GM19328 (cell line): Measurements from ENCODE around the gene CMKLR1.

Source experiments
- ATAC-seq: cut with Tn5 transposase; IDR thresholded peaks from one replicate; pipeline ENCODE4 v1.9.1; 2021; ENCODE audit warnings: mild to moderate bottlenecking, moderate library complexity; ENCODE audit not compliant: unreplicated experiment

Gene CMKLR1, protein sequence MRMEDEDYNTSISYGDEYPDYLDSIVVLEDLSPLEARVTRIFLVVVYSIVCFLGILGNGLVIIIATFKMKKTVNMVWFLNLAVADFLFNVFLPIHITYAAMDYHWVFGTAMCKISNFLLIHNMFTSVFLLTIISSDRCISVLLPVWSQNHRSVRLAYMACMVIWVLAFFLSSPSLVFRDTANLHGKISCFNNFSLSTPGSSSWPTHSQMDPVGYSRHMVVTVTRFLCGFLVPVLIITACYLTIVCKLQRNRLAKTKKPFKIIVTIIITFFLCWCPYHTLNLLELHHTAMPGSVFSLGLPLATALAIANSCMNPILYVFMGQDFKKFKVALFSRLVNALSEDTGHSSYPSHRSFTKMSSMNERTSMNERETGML

DNA sequence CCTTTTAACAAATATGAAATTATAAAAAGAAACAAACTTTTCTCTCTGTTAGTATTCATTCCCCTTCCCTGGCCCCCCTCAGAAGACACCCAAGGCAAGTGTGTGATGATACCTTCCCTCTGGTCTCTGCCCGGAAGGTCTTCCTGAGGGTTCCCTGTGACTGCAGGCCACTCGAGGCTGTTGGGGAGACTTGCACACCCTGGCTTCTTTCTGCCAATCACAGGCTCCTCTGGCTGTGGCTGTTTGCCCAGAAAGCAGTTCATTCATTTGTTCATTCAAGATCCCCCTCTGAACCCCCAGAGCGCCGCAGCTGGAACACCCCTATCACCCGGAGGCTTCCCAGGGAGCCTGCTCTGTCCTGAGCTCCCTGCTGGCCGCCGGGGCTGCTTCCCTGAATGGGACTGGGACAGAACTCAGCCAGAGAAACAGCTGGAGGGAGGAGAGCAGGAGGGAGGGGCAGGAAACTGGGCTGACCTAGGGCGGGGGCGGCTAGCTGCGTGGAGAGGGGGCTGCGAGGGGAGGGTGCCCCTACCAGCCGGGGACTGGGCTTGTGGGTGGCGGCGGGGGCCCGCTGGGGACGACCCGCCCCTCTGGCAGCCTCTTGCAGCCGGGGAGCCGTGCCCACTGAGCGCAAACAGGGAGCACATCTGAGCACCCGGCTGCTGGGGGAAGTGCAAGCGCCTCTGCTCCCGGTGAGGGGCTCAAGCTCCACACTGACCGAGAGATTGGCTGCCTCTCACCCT lies at the start of gene CMKLR1:
Gene CMKLR1 (minus strand): TSS at position 397 of the 743 bp plus-strand sequence. CDS start 45,720 bp downstream, outside the sequence.
- ATAC-seq = no peak

DNA sequence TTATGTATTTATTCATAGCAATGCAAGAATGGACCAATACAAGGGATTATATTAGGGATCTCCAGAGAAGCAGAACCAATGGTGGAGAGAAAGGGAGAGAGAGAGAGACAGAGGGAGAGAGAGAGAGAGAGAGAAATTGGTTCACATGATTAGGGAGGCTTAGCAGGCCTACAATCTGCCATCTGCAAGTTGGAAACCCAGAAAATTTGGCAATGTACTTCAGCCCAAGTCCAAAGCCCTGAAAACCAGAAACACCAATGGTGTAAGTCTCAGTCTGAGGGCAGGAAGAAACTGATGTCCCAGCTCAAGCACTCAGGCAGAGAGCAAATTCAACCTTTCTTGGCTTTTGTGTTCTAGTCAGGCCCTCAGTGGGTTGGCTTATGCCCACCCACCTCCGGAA lies 48.7 kb upstream of the CMKLR1 start:
- ATAC-seq = no peak

DNA sequence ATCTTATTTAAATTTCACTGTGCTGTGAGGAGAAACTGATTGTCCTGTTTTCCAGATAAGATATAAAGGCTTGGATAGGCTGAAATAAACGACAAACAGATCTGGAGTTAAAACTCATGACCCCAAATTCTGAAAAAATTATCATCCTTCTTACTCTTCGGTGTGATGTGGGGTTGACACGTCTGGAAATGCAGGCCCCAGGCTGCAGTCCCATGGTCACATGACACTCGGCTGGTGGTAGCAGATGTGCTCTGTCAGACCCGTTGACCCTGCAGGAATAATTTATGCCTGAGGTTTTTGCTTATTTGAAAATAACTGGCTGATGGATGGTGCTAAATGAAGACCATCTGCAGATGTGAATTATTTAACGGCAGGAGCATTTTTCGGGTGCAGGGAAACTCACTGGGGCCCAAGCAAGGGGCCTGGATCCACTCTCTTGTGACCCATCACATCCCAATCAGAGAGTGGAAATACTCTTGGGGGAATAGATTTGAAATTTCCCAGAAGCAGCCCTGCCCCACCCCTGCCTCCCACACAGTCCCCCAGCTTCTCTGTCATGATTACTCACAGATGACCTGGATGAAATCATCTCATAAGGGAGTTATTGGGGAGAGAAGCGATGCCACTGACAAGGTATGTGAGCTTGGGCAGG lies 47.7 kb upstream of the CMKLR1 start:
- no peak for ATAC-seq

DNA sequence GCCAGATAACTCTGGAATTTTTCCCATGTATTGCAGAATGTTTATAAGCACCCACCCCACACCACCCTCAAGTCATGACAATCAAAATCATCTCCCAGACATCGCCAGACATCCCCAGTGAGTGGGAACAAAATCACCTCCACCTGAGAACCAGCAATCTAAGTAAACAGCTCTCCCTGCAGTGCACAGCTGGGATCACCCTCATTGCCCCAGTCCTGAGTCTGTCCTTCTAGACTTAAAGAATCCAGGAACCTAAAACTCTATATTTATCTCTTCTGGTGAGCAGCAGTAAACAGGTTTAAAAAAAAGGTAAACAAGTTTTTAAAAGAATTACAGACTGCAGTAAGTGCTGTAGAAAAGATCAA lies 43.3 kb upstream of the CMKLR1 start:
- ATAC-seq = no peak

DNA sequence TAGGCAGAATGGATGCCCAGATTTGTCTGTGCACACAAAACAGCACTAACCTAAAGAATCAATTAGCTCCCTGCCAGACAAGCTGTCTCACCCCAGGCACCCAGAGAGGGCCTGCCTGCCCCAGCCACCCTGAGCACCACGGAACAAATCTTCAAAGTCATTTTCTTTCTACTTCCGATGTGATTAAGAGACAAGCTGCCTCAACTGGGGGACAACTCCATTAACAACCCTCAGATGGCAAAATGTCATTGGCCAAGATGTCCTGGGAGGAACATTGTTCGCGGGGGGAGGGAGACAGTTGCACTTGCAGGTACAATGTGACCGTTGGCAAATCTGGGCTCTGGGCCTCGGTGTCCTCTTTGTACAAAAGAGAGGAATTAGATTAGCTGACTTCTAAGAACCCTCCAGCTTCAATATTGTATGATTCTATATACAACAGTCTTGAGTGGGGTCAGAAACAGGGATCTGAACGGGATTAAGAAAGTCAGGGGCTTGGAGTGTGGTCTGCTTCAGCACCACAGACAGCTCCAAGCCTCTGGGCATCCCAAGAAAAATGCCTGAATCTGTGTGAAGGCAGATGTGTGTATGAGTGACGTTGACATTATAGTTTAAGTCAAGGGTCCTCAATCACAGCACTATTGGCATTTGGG lies 42.8 kb upstream of the CMKLR1 start:
- ATAC-seq = no peak

DNA sequence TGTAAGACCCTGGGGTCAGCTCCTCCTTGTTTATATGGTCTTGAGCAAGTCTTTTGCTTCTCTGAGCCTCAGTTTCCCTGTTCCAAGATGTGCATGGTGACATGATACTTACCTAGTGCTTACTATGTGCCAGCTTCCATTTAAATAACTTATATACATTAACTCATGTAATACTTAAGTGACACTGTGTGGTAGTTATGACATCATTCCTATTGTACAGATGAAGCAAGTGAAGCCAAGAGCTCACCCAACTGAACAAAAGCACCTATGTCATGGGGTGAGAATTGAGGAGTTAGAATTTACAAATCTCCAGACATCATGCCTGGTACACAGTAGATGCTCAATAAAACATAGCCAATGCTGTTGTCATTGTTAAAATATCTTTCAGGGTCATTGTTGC lies 41.3 kb upstream of the CMKLR1 start:
- ATAC-seq = no peak

DNA sequence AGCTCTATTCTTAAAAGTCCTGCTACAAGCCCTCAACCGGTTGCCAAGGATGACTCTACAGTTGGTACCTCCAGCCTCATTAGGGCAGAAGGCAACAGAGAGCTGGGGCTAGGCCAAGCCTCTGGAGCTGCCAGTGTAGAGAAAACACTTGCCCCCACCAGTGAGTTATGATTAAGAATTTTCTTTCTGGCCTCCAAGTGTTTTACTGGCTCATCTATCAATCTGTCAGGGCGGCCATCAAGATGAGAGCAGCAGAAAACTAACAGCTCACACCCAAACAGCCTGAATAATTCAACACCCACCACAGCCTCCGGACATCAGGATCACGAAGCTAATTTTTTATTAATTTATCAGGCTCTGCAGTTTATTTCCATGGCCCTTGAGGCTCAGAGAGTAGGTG lies 40.7 kb upstream of the CMKLR1 start:
- no peak for ATAC-seq

DNA sequence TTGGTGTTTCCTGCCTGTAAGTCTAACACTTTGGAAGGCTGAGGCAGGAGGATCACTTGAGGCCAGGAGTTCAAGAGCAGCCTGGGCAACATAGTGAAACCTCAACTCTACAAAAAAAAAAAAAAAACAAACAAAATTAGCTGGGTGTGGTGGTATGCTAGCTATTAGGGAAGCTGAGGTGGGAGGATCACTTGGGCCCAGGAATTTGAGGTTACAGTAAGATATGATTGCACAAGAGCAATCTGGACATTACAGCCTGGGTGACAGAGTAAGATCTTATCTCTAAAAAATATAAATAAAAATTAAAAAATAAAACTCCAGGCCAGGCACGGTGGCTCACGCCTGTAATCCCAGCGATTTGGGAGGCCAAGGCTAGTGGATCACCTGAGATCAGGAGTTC lies 39.8 kb upstream of the CMKLR1 start:
- no peak for ATAC-seq

DNA sequence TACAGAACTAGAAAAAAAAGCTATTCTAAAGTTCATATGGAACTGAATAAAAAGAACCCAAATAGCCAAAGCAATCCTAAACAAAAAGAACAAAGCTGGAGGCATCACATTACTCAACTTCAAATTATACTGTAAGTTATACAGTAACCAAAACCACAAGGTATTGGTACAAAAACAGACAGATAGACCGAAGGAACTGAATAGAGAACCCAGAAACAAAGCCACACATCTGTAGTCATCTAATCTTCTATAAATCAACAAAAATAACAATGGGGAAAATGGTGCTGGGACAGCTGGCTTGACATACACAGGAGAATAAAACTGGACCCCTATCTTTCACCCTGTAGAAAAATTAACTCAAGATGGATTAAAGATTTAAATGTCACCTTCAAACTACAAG lies 38.1 kb upstream of the CMKLR1 start:
- no peak for ATAC-seq

DNA sequence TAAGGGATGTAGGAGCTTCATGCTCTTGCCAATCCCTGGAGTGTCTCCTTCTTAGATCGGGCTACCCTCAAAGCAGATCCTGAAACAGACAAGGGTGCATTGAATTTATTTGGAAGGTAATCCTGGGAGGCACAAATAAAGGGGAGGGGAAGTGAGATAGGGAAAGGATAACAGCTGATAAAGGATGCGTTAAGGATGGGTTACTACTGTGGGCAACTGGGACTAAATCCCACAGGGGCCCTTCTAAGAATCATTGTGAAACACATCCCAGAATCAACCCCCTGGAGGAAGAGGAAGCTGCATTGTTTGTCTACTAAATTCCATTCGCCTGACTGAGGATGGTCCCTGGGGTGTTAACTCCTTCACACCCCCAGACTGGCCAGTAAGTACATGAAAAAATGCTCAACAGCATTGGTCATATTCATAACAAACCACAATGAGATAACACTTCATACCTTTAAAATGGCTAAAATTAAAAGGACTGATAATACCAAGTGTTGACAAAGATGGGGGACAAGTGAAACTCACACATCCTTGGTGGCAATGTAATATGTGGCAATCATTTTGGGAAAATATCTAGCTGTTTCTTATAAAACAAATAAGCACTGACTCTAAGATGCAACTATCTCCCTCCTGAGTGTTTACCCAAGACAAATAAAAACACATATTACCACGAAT lies 37.0 kb upstream of the CMKLR1 start:
- ATAC-seq = no peak

DNA sequence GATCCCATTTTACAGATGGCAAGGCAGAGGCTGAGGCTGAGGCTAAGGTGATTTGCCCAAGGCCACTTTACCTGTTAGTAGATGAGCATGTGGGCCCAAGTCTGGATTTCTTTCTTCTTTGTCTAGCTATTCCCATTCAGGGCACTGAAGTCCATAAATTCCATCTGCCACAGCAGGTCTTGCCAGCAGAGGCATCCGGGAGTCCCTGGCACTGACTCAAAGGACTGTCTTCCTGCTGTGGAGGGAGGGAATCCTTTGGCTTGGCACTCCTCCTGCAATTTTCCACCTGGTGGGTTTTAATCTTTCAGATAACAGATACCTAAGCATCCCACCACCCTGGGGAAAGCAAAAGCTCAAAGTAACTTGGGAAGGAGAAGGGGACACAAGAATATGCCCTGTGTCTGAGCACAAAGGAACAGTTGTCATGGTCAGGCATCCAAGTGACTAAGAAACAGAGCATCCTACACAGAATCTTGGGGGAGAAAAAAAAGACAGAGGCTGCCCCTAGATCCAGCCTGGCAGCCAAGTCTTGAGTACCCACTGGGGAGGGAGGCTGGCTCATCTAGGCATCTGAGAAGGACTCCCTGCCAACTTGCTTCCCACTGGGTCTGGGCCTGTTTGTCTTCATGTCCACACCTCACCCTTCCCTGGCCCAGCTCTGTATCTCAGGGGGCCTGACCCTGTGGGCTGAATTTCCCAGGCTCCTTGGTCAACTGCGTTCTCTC lies 35.6 kb upstream of the CMKLR1 start:
- ATAC-seq = no peak

DNA sequence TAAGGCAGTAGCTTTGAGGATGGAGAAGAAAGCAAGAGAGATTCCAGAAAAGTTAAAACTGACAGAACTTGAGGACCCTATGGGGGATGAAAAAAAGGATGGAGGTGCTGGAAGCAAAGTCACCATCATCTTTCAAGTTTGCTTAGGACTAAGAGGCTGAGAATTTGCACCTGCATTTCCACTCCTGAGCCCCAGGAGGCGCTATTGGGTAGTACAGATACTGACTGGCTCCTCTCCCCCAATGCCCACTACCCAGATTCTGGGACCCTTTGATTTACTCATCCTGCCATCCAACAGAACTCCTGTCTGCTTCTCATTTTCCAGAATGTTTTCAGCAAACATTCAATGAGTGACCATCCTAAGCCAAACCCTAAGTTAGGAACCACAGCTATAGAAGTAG lies 34.0 kb upstream of the CMKLR1 start:
- ATAC-seq = no peak

DNA sequence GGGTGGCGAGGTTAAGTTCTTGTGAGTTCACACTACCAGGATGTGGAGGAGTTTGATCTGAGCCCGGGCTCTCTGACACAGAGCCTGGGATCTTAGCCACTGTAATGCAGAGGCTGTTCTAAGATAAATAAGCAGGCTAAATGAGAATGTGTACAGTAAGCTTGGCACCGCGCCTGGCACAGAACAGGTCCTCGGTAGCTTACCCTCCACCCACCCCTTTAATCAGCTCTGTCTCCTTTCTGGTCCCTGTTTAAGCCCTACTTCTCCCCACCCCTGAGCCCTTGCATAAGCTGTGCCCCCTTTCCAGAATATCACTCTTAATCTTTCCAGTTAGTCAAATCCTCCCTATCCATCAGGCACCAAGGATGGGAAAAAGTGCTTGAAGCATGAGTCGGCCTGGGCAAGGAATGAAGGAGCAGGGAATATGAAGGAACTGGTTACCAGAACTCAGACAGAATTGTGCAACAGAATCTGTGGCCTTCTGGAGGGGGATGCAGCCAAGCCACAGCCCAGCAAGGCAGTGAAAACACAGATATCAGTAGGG lies 32.8 kb upstream of the CMKLR1 start:
- ATAC-seq = no peak

DNA sequence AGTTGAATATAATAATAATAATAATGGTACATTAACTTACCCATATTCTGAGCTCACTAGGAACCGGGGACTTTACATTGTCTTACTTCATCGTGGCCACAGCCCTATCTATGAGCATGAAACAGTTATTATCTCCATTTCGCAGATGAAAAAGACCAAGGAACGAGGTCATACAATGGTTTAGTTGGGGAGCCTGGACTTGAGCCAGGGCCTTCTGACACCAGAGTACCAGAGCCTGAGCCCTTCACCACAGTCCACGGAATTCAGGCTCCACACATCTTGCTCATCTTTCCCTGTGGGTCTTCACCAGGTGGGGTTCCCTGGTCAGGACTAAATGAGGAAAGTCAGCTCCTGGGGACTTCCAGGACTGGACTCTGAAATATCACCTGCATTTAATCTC lies 31.3 kb upstream of the CMKLR1 start:
- no peak for ATAC-seq

DNA sequence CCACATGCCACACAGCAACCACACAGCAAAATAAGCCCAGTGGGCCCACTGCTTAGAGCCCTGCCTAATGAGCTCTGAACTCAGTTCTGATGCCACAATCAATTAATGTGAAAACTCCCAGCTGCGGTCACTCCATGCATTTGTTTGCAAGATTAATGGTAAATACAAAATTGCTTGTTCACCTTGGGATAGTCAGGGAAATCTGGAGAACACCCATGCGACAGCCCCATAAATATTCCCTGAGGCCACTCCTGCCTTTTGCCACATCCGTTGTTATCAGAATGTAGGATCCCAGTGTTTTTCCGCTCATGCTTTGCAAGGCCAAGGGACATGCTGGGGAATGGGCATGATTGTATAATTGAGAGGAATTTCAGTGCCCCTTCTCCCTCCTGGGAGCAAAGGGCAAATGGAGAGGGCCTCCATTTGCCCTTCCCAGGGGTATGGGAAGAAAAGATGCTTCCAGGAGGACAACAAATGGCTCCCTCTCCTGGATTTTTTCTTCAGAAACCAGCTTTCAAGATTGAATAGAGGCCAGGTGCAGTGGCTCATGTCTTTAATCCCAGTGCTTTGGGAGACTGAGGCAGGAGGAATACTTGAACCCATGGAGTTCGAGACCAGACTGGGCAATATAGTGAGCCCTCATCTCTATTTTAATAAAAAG lies 30.8 kb upstream of the CMKLR1 start:
- ATAC-seq = no peak

DNA sequence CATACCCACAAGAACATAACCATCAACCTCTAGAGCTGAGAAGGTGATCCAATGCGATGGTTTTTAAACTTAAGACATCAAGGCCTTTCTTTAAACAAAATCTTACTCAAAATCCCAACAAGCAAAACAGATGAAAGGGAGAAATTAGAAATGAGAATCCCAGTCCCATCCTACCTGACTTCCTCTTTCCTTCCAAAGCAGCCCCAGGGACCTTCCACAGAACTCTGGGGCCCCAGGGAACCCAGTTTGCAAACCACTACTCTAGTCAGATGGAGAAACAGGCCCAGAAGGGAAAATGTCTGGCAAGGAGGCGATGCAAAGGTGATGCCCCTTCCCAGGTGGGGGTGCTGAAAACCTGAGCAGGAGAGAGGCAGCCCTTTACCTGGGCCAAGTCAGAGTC lies 29.0 kb upstream of the CMKLR1 start:
- no peak for ATAC-seq

DNA sequence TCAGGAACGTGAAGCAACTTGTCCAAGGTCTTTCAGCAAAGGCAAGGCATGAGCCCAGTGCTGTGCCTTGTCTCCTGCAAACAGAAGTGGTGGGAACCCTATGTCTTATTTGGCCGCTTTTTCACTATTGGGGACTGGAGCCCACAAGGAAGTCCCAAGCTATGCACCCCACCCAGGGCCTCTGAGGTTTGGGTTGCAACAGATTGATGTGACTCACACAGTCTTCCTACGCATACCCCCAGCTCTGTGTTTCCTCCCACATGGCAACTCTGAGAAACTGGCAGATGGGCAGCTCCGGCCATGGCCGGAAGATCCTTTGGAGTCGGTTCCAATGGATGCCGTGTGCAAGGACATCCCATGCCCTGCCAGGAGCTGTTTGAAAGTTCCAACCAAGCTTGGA lies 28.3 kb upstream of the CMKLR1 start:
- ATAC-seq = no peak

DNA sequence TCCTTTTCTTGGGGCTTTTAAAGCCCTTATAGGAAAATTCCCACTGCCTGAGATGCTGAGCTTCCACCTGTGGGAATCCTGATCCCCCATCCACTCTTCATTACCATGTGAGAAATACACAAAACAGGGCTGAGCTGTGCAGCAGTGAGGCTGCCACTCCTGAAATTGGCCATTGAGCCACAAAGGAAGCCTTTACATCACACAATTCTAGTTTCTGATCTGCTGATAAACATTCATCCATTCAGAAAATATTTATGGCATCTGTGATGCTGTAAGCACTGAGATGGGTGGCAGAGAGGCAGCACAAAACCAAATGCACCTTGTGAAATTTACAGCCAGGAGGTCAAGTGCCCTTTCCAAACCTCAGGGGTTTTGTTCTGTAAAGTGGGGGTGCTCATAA lies 26.2 kb upstream of the CMKLR1 start:
- no peak for ATAC-seq

DNA sequence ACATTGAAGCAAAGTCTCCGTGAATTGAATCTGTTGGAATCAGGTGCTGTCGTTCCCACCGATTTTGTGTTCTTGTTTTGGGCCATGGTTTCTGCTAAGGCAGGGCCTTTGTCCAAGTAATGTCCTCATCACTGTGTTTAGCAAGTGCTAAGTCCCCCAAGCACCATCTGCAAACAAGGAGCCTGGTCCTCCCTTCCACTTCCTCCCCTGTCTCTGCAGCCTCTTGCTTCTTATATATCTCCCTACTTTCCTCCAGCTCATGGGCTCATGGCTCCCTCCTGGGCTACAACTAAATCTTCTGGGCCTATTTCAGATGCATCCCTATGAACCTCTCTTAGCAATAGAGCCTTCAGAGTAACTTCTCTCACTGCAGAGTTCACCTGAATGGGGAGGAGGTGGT lies 25.8 kb upstream of the CMKLR1 start:
- ATAC-seq = no peak

DNA sequence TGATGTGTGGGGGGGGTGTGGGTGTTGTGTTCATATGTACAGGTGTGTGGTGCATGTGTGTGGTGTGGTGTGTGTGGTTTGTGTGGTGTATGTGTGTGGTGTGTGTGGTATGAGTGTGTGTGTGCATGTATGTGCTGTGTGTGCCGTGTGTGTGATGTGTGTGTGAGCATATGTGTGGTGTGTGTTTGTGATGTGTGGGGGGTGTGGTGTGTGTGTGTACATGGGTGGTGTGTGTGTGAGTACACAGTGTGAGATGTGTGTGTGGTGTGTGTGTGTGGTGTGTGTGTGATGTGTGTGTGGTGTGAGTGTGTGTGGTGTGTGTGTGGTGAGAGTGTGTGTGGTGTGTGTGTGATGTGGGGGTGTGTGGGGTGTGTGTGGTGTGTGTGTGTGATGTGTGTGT lies 24.5 kb upstream of the CMKLR1 start:
- ATAC-seq = no peak
